Keratinocyte (primary cell): ENCODE measurements around the gene COA5. TPM values are rescaled to one million over a fixed set of nuclear protein-coding genes. Genes with fewer than 3 reads are reported as not detected.

Experiments used
- DNase-seq: peaks from one replicate; pipeline ENCODE4 v3.0.0-alpha.2; 2011; ENCODE audit warnings: low read depth, missing footprints, low spot score
- FAIRE-seq: peaks from 2 replicates; lab custom pipeline; 2011; peaks lifted over from hg19 to GRCh38; lab: Jason Lieb, UNC
- H2AFZ ChIP-seq: 2 replicates; pipeline ENCODE4 v1.6.0; 2012; ENCODE audit warnings: low read length, control low read depth, inconsistent platforms; ENCODE audit not compliant: control insufficient read depth
- H3K27ac ChIP-seq: 2 replicates; pipeline ENCODE4 v1.5.1; 2011; ENCODE audit warnings: low read length; ENCODE audit not compliant: control insufficient read depth, insufficient read depth
- H3K27me3 ChIP-seq: 3 replicates; pipeline ENCODE4 v1.6.0; 2011; ENCODE audit warnings: low read length; ENCODE audit not compliant: control insufficient read depth, insufficient read depth; ENCODE audit errors: extremely low read depth
- H3K36me3 ChIP-seq, 2 experiments: 2 replicates in 1 of 2; 3 replicates in 1 of 2; pipeline ENCODE4 v1.5.1; 2011; ENCODE audit warnings: low read length in 2 of 2, mild to moderate bottlenecking in 1 of 2; ENCODE audit not compliant: control insufficient read depth in 2 of 2, insufficient read depth in 2 of 2; ENCODE audit errors: extremely low read depth in 1 of 2
- H3K4me1 ChIP-seq: 3 replicates; pipeline ENCODE4 v1.5.1; 2011; ENCODE audit warnings: low read length; ENCODE audit not compliant: control insufficient read depth, insufficient read depth; ENCODE audit errors: extremely low read depth
- H3K4me2 ChIP-seq: 3 replicates; pipeline ENCODE4 v1.6.0; 2011; ENCODE audit warnings: low read depth, low read length; ENCODE audit not compliant: control insufficient read depth, insufficient read depth; ENCODE audit errors: extremely low read depth
- H3K4me3 ChIP-seq, 3 experiments: fragments of 200-600 bp in 1 of 3; sonication (generic) in 1 of 3; 2 replicates in 2 of 3; 3 replicates in 1 of 3; pipeline ENCODE4 v1.5.1; 2011 to 2016; ENCODE audit warnings: low read length in 3 of 3, mild to moderate bottlenecking in 3 of 3, control low read depth in 2 of 3, inconsistent platforms in 1 of 3, low read depth in 1 of 3, mixed read lengths in 1 of 3, mixed run types in 1 of 3, moderate library complexity in 1 of 3; ENCODE audit not compliant: control insufficient read depth in 2 of 3, insufficient read depth in 2 of 3; ENCODE audit errors: extremely low read depth in 1 of 3
- H3K79me2 ChIP-seq: 2 replicates; pipeline ENCODE4 v1.6.0; 2012; ENCODE audit warnings: low read length; ENCODE audit not compliant: control insufficient read depth, insufficient read depth
- H3K9ac ChIP-seq: 3 replicates; pipeline ENCODE4 v1.6.0; 2011; ENCODE audit warnings: low read length; ENCODE audit not compliant: control insufficient read depth, insufficient read depth; ENCODE audit errors: extremely low read depth
- H3K9me1 ChIP-seq: 3 replicates; pipeline ENCODE4 v1.6.0; 2011; ENCODE audit warnings: low read length; ENCODE audit not compliant: control insufficient read depth, insufficient read depth; ENCODE audit errors: extremely low read depth
- H3K9me3 ChIP-seq: 2 replicates; pipeline ENCODE4 v1.5.1; 2012; ENCODE audit warnings: low read depth, low read length; ENCODE audit not compliant: control insufficient read depth
- H4K20me1 ChIP-seq: 3 replicates; pipeline ENCODE4 v1.6.0; 2011; ENCODE audit warnings: low read length; ENCODE audit not compliant: control insufficient read depth, insufficient read depth; ENCODE audit errors: extremely low read depth
- CTCF ChIP-seq, 3 experiments: IDR thresholded peaks in 1 of 3; conservative IDR thresholded peaks in 1 of 3; optimal IDR thresholded peaks in 1 of 3; 2 replicates in 2 of 3; 3 replicates in 1 of 3; pipeline versions ENCODE3 to v1.5.1; 2011; ENCODE audit warnings: low read length in 3 of 3, mild to moderate bottlenecking in 3 of 3, moderate library complexity in 2 of 3, control low read depth in 1 of 3, inconsistent platforms in 1 of 3; ENCODE audit not compliant: insufficient read depth in 2 of 3; ENCODE audit errors: extremely low read depth in 1 of 3
- EZH2 ChIP-seq: IDR thresholded peaks from one replicate; pipeline ENCODE4 v1.6.1; 2012; ENCODE audit warnings: inconsistent platforms, mild to moderate bottlenecking, low read length, moderate library complexity
- dilution Hi-C: fragments of 300-500 bp; cut with MboI; formaldehyde crosslinking; loops from one replicate; pipeline ENCODE4 v1.7.0; 2020; ENCODE audit warnings: low sequenced_read_pairs; ENCODE audit not compliant: extremely low pct_ligation_motif_present
- polyA plus RNA-seq, 5 experiments: library from polyadenylated mRNA; depleted of rRNA in 3 of 5; stranded (reverse) in 3 of 5; stranded (forward) in 1 of 5; unstranded in 1 of 5; fragments of >200 nt; gene quantifications; 1 replicate in 1 of 5; 2 replicates in 3 of 5; 3 replicates in 1 of 5; pipeline versions ENCODE4 v1.2.1 to v1.2.3, GENCODE V29; 2011 to 2012; ENCODE audit warnings: missing spikeins in 2 of 5, low read depth in 1 of 5, low replicate concordance in 1 of 5

The COA5 gene
- polyA plus RNA-seq, 1 donor (not counting 4 experiments of a cell fraction or from before 2014, with no cell fraction given) = 25.1 TPM

- no peak for FAIRE-seq
Observed at GRCh38 chr2:98634406-98635092, 26.2 kb upstream of the COA5 start.

GRCh38 chr2:98632351-98632750 lies 24.0 kb upstream of the COA5 start:
- FAIRE-seq = no peak
- no peaks in the 10 kb centered on the region for H3K79me2 ChIP-seq
- no peaks in the 10 kb centered on the region for H3K27me3 ChIP-seq
- H3K4me1 ChIP-seq = no peaks in the 10 kb centered on the region
- dilution Hi-C loops = no loop called here
- H3K9me3 ChIP-seq = no peaks in the 10 kb centered on the region
- no peak overlapping the region for H2AFZ ChIP-seq
- TF ChIP-seq CTCF (optimal IDR thresholded peaks at IDR 0.05 in 1 of 3, IDR thresholded peaks at IDR 0.05 in 1 of 3, conservative IDR thresholded peaks at IDR 0.05 in 1 of 3; ENCODE audit: extremely low read depth in 1 of 3, insufficient read depth in 2 of 3, low read length in 3 of 3) = no peak
- no peak for TF ChIP-seq EZH2
- no peak overlapping the region for H3K9ac ChIP-seq
- no peak for DNase-seq
- no peaks in the 10 kb centered on the region for H4K20me1 ChIP-seq
- no peak overlapping the region for H3K4me3 ChIP-seq
- no peak overlapping the region for H3K4me2 ChIP-seq
- no peak overlapping the region for H3K27ac ChIP-seq
- no peaks in the 10 kb centered on the region for H3K9me1 ChIP-seq
- no peaks in the 10 kb centered on the region for H3K36me3 ChIP-seq

More at GRCh38 chr2:98634406-98635092, 26.2 kb upstream of the COA5 start:
- Histone ChIP-seq H3K9me1 (no peaks in the 10 kb centered on the region), H3K36me3 (no peaks in the 10 kb centered on the region), H2AFZ (no peak overlapping the region), H4K20me1 (no peaks in the 10 kb centered on the region), H3K79me2 (no peaks in the 10 kb centered on the region), H3K27ac (no peak overlapping the region), H3K9ac (no peak overlapping the region), H3K4me1 (no peaks in the 10 kb centered on the region), H3K4me2 (no peak overlapping the region), H3K27me3 (no peaks in the 10 kb centered on the region), H3K9me3 (no peaks in the 10 kb centered on the region), H3K4me3 (no peak overlapping the region)
- dilution Hi-C loops = no loop called here
- peak; percentile 53 to 67 (median 53) for TF ChIP-seq CTCF (optimal IDR thresholded peaks at IDR 0.05 in 1 of 3, IDR thresholded peaks at IDR 0.05 in 1 of 3, conservative IDR thresholded peaks at IDR 0.05 in 1 of 3; ENCODE audit: extremely low read depth in 1 of 3, insufficient read depth in 2 of 3, low read length in 3 of 3)
- TF ChIP-seq EZH2 = no peak
- no peak for DNase-seq
